Hippocampal formation (tissue), 2 donors: ENCODE data around the gene ICAM1.
"Not testable (repeated sequence)": the region's sequence is repeated elsewhere in the genome, so short reads cannot be mapped to it uniquely, and the experiment has no call there.

Experiments used
- DNase-seq, 2 donors: peaks; one replicate each; lab custom pipeline; 2025; lab: John Stamatoyannopoulos, UW

ICAM1 gene

DNA sequence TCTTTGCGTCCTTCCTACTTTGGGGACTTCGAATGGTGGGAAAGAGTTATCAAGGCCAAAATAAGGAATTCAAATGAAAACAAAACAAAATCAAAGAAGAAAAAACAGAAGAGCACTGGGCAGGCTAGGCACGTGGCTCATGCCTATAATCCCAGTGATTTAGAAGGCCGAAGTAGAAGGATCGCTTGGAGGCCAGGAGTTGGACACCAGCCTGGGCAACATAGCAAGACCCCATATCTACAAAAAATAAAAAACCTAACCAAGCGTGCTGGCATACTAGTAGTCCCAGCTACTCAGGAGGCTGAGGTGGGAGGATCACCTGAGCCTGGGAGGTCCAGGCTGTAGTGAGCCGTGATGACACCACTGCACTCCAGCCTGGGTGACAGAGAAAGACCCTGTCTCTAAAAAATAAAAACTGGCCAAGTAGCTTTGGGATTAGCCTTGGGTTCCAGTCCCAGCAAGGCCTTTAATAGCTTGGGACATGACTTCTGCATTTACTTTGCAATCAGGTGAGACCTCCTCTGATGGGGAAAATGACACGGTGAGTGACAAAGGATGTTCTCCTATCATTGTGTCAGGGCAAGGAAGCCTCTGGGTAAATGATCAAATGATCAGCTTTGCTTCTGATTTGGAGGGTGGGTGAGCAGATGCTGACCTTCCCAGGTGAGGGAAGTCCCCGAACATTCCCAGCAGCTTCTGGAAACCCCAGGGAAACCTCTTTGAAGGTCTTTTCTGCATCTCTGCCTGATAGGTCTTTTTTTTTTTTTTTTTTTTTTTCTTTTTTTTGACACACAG, 7.1 kb downstream of the ICAM1 start:
- no peak for DNase-seq

DNA sequence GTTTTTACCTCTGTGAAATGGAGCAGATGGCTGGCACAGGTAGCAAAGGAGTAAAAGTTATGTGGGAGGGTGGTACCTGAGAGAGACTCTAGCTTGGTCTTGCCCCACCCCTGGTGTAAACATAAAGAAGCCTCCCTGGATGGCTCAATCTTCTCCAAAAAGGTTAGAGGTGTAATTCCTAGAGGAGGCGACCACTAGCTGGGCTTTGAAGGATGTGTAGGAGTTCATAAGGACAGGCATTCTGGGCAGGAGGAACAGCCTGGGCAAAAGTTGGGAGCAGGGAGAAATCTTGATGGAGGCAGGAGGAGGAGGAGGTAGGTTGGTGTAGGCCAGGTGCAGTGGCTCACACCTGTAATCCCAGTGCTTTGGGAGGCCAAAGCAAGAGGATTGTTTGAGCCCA, 8.0 kb downstream of the ICAM1 start:
- DNase-seq: no peak

DNA sequence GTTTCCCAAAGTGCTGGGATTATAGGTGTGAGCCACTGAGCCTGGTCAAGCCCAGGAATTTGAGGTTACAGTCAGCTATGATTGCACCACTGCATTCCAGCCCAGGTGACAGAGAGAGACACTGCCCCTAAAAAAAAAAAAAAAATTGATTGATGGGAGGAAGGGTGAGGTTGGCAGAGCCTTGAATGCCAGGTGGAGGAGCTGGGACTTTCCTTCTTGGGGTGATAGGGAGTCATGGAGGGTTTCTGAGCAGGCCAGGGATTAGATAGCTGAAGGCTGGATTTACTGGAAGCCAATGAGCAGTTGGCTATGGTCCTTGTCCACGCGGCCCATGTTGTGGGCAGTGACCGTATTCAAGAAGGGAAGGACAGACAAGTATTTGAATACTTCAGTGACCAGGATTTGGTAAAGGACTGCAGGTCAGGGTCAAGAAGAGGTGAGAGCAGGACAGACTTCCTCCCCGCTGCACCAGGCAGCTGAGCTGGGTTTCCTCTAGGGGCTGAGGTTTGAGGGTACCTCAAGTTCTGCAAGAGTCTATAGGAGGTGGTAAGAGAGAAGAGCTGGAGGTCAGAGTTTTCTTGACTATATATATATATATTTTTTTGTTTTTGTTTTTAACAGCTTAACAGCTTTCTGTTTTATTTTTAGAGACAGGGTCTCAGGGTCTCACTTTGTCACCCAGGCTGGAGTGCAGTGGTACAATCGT, 9.0 kb downstream of the ICAM1 start:
- no peak for DNase-seq

DNA sequence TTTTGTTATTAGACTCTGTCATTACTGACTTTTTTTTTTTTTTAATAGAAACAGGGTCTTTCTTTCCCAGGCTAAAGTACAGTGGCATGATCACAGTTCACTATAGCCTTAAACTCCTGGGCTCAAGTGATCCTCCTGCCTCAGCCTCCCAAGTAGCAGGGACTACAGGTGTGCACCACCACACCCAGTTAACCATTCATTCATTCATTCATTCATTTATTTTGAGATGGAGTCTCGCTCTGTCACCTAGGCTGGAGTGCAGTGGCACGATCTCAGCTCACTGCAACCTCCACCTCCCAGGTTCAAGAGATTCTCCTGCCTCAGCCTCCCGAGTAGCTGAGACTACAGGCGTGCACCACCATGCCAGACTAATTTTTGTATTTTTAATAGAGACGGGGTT, 11.1 kb downstream of the ICAM1 start:
- not testable (repeated sequence) for DNase-seq

DNA sequence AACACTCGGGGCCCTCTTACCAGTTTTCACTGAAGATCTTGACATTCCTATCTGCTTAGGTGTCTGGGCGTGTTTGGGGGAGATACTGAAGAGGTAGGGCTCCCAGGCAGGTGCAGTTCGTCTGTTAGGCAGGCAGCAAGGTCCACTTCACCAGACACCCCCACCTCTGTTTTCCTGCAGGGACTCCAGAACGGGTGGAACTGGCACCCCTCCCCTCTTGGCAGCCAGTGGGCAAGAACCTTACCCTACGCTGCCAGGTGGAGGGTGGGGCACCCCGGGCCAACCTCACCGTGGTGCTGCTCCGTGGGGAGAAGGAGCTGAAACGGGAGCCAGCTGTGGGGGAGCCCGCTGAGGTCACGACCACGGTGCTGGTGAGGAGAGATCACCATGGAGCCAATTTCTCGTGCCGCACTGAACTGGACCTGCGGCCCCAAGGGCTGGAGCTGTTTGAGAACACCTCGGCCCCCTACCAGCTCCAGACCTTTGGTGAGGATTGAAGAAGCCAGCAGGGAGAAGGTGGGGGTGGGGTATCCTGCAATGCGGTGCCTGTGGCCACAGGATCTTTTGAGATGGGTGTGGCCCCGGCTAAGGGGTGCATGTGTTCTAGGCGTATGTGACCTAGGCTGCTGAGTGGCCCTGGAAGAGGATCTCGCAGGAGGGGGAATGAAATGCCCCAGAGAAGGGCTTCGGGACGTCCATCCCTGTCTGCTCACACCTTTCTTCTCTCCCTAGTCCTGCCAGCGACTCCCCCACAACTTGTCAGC, 12.6 kb downstream of the ICAM1 start:
- DNase-seq: no peak

DNA sequence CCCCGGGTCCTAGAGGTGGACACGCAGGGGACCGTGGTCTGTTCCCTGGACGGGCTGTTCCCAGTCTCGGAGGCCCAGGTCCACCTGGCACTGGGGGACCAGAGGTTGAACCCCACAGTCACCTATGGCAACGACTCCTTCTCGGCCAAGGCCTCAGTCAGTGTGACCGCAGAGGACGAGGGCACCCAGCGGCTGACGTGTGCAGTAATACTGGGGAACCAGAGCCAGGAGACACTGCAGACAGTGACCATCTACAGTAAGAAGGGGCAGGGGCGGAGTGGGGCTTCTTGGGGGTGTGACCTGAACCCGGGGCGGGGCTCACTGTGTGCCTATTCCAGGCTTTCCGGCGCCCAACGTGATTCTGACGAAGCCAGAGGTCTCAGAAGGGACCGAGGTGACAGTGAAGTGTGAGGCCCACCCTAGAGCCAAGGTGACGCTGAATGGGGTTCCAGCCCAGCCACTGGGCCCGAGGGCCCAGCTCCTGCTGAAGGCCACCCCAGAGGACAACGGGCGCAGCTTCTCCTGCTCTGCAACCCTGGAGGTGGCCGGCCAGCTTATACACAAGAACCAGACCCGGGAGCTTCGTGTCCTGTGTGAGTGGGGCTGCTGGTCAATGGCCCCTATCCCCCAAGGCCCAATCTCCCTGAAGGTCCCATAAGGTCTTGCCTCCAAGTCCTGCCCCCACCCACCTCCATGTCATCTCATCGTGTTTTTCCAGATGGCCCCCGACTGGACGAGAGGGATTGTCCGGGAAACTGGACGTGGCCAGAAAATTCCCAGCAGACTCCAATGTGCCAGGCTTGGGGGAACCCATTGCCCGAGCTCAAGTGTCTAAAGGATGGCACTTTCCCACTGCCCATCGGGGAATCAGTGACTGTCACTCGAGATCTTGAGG, 13.4 kb downstream of the ICAM1 start:
- DNase-seq: no peak

DNA sequence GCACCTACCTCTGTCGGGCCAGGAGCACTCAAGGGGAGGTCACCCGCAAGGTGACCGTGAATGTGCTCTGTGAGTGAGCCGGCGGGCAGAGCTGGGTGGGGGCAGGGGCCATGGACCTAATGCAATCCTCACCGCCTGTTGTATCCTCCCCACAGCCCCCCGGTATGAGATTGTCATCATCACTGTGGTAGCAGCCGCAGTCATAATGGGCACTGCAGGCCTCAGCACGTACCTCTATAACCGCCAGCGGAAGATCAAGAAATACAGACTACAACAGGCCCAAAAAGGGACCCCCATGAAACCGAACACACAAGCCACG, 14.0 kb downstream of the ICAM1 start:
- DNase-seq: no peak

DNA sequence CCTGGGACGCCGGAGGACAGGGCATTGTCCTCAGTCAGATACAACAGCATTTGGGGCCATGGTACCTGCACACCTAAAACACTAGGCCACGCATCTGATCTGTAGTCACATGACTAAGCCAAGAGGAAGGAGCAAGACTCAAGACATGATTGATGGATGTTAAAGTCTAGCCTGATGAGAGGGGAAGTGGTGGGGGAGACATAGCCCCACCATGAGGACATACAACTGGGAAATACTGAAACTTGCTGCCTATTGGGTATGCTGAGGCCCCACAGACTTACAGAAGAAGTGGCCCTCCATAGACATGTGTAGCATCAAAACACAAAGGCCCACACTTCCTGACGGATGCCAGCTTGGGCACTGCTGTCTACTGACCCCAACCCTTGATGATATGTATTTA, 14.5 kb downstream of the ICAM1 start:
- DNase-seq: no peak

DNA sequence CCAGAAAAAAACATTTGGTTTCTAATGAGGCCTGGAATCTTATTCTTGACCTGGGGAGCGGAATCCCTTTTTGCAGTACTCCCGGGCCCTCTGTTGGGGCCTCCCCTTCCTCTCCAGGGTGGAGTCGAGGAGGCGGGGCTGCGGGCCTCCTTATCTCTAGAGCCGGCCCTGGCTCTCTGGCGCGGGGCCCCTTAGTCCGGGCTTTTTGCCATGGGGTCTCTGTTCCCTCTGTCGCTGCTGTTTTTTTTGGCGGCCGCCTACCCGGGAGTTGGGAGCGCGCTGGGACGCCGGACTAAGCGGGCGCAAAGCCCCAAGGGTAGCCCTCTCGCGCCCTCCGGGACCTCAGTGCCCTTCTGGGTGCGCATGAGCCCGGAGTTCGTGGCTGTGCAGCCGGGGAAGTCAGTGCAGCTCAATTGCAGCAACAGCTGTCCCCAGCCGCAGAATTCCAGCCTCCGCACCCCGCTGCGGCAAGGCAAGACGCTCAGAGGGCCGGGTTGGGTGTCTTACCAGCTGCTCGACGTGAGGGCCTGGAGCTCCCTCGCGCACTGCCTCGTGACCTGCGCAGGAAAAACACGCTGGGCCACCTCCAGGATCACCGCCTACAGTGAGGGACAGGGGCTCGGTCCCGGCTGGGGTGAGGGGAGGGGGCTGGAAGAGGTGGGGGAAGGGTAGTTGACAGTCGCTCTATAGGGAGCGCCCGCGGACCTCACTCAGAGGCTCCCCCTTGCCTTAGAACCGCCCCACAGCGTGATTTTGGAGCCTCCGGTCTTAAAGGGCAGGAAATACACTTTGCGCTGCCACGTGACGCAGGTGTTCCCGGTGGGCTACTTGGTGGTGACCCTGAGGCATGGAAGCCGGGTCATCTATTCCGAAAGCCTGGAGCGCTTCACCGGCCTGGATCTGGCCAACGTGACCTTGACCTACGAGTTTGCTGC, 16.1 kb downstream of the ICAM1 start, which contains the start of gene ICAM4:
TSS of gene ICAM4 (plus strand) at position 153 of the 935 bp plus-strand sequence. CDS start at position 211, 58 bp downstream.
- DNase-seq: no peak

DNA sequence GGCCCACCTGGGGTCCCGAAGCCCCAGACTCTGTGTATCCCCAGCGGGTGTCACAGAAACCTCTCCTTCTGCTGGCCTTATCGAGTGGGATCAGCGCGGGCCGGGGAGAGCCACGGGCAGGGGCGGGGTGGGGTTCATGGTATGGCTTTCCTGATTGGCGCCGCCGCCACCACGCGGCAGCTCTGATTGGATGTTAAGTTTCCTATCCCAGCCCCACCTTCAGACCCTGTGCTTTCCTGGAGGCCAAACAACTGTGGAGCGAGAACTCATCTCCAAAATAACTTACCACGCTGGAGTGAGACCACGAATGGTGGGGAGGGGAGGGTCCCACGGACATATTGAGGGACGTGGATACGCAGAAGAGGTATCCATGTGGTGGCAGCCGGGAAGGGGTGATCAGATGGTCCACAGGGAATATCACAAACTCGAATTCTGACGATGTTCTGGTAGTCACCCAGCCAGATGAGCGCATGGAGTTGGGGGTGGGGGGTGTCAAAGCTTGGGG, 17.8 kb downstream of the ICAM1 start:
- DNase-seq: no peak

DNA sequence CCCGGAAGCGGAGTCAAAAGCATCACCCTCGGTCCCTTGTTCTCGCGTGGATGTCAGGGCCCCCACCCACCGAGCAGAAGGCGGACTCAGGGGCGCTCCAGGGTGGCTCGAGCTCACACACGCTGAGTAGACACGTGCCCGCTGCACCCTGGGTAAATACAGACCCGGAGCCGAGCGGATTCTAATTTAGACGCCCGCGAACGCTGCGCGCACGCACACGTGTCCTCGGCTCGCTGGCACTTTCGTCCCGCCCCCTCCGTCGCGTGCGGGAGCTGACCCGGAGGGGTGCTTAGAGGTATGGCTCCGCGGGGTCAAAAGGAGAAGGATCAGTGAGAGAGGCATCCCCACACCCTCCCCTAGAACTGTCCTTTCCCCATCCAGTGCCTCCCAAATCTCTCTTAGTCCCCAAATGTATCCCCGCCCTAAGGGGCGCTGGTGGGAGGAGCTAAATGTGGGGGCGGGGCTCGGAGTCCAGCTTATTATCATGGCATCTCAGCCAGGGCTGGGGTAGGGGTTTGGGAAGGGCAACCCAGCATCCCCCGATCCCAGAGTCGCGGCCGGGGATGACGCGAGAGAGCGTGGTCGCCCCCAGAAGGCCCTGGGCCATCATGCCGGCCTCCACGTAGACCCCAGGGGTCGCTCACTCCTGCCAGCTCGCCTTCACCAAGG, 18.4 kb downstream of the ICAM1 start:
- DNase-seq: peak in 1 of 2 donors; percentile 19

DNA sequence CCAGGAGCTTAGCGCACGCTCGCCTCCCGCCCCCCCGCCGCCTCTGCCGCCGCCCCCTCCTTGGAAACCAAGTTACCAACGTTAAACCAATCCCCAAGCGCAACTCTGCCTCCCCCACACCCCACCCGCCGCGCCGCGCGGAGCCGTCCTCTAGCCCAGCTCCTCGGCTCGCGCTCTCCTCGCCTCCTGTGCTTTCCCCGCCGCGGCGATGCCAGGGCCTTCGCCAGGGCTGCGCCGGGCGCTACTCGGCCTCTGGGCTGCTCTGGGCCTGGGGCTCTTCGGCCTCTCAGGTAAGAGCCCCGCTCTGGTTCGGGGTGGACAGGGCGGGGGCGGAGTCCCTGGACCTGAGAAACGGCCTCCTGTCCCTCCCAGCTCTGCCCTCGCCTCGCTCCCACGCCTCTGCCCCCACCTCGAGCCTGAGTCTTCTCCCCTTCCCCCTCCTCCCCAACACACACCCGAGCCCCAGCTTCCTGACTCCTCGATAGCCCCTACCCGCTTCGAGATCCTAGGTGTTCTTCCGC, 19.0 kb downstream of the ICAM1 start, which contains the start of gene ICAM5:
TSS of gene ICAM5 (plus strand) at position 117 of the 521 bp plus-strand sequence. CDS start at position 209, 92 bp downstream.
- no peak for DNase-seq

DNA sequence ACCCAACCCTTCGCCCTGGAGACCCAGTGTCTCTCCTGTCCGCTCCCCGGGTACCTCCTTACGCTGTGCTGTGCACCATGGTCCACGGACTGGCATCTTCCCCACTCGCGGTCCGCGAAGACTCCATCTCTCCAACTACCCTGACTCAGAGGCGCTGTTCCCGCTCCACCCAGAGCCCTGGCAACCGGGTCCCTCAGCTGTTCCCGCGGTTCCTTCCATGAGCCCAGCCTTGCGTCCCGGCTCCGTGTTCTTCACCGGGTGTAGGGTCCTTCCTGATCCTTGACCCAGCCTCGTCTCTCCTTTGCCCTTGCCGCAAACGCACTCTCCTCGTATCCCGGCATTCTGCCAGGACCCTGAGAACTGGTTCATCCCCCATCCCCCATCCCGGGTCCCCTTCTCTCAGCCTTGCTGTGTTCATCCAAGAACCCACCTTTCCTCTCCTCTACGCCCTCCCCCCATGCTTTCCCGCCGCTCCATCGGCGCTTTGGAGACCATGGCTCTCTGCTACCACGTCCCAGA, 19.5 kb downstream of the ICAM1 start:
- DNase-seq: no peak

DNA sequence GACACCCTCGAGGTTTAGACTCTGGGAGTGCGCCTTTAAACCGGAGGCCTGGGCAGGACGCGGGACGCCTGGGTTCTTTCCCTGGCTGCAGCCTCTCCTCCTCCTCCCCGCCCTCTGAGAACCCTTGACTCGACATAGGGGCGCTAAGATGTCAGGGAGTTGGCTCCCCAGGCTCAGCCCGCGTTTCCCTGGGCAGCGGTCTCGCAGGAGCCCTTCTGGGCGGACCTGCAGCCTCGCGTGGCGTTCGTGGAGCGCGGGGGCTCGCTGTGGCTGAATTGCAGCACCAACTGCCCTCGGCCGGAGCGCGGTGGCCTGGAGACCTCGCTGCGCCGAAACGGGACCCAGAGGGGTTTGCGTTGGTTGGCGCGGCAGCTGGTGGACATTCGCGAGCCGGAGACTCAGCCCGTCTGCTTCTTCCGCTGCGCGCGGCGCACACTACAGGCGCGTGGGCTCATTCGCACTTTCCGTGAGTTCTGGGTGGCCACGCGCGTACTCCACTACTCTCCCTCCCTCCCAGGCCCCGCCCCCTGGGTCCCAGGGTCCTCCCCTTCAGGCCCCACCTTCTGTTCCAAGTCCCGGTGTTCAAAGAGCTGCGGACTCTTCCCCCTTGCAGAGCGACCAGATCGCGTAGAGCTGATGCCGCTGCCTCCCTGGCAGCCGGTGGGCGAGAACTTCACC, 20.1 kb downstream of the ICAM1 start:
- DNase-seq: no peak

DNA sequence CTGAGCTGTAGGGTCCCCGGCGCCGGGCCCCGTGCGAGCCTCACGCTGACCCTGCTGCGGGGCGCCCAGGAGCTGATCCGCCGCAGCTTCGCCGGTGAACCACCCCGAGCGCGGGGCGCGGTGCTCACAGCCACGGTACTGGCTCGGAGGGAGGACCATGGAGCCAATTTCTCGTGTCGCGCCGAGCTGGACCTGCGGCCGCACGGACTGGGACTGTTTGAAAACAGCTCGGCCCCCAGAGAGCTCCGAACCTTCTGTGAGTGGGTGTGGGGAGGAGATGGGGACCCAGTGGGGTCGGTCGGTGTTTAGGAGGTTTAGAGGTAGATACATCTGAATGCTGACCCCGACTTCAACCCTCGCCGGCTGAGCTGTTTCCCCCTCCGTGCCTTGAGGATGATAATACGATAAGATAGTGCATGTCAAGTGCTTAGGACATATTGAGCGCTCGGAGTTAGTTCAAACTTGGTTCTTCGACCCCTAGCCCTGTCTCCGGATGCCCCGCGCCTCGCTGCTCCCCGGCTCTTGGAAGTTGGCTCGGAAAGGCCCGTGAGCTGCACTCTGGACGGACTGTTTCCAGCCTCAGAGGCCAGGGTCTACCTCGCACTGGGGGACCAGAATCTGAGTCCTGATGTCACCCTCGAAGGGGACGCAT, 20.8 kb downstream of the ICAM1 start:
- no peak for DNase-seq

DNA sequence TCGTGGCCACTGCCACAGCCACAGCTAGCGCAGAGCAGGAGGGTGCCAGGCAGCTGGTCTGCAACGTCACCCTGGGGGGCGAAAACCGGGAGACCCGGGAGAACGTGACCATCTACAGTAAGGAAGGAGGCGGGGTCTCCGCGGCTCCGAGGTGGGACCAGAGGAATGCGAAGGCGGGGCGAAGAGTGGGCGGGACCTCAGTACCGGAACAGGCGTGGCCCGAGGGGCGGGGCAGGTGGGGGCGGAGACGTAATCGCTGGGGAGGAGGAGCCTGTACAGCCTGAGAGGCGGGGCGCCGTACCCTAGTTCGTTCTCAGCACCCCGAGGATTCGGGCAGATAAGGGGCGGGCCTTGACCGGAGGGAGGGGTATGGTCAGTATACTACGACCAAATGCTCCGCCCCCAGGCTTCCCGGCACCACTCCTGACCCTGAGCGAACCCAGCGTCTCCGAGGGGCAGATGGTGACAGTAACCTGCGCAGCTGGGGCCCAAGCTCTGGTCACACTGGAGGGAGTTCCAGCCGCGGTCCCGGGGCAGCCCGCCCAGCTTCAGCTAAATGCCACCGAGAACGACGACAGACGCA, 21.4 kb downstream of the ICAM1 start:
- peak in 1 of 2 donors; percentile 26 for DNase-seq

DNA sequence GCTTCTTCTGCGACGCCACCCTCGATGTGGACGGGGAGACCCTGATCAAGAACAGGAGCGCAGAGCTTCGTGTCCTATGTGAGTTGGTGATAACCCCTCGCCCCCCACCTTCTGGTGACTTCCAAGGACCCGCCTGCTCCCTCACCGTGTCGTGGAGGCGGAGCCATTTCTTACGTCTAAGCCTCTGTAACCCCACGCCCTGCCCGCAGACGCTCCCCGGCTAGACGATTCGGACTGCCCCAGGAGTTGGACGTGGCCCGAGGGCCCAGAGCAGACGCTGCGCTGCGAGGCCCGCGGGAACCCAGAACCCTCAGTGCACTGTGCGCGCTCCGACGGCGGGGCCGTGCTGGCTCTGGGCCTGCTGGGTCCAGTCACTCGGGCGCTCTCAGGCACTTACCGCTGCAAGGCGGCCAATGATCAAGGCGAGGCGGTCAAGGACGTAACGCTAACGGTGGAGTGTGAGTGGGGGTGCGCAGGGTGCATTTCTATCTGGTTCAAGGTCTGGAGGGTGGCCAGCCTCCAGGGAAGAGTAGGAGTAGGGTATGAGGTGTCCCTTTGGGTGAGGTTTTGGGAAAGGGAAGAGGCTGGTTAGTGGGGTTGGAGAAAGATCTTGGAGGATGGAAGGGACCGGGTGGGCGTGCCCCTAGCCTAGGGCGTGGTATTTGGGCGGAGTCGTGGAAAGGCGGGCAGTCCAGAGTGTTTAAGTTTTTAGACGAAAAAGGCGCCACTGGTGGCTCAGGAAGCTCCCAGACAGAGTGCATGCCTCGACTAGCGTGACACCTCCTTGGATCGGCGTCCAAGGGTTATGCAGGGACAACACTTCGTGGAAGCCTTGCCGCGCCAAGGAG, 22.1 kb downstream of the ICAM1 start:
- no peak for DNase-seq
